Neural progenitor cell (in vitro differentiated cells): Measurements from ENCODE around the gene PARP3.
"Not testable (repeated sequence)": the region's sequence is repeated elsewhere in the genome, so short reads cannot be mapped to it uniquely, and the experiment has no call there.

Experiments used
- EZH2phosphoT487 ChIP-seq: fragments of 200-600 bp; sonication (generic); IDR thresholded peaks from 2 replicates; pipeline ENCODE4 v1.6.1; 2017; ENCODE audit warnings: antibody characterized with exemption
- TF ChIP-seq, protein P1 (sequence below): fragments of 200-600 bp; sonication (generic); IDR thresholded peaks from 2 replicates; pipeline ENCODE4 v1.5.1; 2017; ENCODE audit warnings: antibody characterized with exemption, mild to moderate bottlenecking

DNA sequence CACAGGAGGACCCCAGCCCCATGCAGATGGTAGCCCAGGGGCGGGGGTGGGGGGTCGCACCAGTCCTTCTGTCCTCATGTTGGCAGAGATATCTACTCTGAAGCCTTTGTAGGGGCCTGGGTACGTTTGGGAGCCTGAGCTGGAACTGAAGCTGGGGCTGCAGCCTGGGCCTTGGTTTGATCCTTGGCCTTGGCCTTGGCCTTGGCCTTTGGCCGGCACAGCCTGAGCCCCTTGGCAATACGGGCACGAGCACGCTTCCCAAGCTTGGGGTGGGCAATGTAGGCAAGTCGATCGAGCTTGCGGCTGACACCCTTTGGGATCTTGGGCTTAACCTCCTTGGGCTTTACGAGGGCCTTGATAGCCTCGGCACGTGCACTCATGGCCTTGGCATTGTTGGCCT lies 51.5 kb downstream of the PARP3 start:
- TF ChIP-seq, protein P1, sequence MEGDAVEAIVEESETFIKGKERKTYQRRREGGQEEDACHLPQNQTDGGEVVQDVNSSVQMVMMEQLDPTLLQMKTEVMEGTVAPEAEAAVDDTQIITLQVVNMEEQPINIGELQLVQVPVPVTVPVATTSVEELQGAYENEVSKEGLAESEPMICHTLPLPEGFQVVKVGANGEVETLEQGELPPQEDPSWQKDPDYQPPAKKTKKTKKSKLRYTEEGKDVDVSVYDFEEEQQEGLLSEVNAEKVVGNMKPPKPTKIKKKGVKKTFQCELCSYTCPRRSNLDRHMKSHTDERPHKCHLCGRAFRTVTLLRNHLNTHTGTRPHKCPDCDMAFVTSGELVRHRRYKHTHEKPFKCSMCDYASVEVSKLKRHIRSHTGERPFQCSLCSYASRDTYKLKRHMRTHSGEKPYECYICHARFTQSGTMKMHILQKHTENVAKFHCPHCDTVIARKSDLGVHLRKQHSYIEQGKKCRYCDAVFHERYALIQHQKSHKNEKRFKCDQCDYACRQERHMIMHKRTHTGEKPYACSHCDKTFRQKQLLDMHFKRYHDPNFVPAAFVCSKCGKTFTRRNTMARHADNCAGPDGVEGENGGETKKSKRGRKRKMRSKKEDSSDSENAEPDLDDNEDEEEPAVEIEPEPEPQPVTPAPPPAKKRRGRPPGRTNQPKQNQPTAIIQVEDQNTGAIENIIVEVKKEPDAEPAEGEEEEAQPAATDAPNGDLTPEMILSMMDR = not testable (repeated sequence)
- not testable (repeated sequence) for TF ChIP-seq EZH2phosphoT487
